Putamen (tissue), 1 donor: ENCODE results near the gene RAB2B.
"Not testable (repeated sequence)": the region's sequence is repeated elsewhere in the genome, so short reads cannot be mapped to it uniquely, and the experiment has no call there.

ENCODE experiments used
- DNase-seq: peaks from one replicate; pipeline ENCODE4 v3.0.0-alpha.2; 2016; ENCODE audit warnings: low spot score

Gene RAB2B

DNA sequence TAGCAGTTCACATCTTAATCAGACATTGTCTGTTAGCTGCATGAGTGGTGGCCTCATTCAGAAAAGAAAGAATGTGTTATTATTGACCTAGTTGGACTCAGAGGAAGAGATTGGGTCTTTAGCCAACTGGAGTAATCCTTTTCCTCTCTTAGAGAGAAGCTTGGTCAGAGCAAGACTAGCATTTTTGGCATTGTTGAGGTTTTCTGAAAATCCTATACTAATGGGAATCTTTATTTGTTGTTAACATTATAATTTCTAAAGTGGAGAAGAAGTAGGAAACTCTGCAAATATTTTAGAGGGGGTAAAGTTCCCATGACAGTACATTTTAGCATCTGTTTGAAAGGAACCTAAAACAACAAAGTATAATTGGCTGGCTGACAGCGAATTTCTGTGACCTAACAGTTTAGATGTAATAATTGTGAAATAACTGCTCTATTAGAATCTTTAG lies 9.9 kb upstream of the RAB2B start:
- no peak for DNase-seq

DNA sequence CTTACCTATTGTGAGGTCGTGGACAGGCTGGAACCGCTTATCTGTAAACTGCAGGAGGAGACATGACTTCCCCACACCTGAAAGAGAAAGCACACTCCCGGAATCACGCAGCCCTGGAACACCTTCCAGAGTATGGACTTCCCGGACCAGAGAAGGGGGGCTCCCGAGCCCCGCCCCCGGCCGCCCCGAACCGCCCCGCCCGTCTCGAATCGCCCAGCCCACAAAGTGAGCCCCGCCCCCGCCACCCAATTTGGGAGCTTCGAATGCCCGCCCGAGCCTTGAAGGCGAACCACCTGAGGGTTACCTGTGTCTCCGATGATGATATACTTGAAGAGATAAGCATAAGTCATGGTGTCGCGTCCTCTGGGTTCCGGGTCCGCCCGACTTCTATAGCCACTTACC lies 235 bp downstream of the RAB2B start:
- no peak for DNase-seq

DNA sequence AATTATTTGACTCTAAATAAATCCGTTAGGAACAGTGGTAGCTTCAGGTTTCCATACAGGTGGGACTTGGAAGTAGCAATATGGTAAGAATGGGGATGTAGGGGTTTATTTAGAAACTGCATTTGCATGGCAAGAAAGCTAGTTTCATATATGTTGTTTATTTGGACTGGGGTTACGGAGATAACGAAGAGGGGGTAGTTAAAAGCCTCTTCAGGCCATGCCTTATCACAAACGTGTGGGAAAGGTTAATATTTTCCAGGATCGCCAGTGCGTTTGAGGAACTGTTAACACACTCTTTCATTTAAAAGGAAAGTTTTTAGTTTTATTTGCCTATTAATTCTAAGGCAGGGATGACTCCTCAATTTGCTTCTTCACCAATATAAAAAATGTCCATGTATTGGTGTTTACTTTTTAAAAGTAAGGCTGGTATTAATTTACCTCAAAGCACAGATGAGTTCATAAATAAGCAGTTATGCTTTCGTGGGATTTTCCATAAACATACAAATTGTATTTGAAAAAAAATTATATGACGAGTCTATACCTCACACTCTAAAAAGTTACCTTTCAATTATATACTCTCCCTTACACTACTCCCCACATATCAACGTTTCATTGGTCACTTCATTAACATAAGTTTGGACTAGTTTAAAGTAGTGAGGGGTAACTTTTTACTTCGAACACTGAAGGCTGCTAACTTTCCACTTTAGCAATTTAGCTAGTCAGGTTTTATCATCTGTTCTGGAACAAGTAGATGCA lies 814 bp downstream of the RAB2B start:
- no peak for DNase-seq

DNA sequence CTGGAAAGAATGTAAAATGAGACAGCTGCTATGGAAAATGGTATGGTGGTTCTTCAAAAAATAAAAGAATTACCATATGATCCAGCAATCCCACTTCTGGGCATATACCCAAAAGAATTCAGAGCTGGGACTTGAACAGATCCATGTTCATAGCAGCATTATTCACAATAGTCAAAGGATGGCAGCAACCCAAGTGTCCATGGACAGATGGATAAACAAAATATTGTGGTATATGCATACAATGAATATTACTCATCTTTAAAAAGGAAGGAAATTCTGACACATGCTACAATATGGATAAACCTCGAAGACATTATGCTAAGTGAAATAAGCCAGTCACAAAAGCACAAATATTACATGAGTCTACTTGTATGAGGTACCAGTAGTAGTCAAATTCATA lies 9.1 kb downstream of the RAB2B start:
- DNase-seq, result peak; percentile 13

DNA sequence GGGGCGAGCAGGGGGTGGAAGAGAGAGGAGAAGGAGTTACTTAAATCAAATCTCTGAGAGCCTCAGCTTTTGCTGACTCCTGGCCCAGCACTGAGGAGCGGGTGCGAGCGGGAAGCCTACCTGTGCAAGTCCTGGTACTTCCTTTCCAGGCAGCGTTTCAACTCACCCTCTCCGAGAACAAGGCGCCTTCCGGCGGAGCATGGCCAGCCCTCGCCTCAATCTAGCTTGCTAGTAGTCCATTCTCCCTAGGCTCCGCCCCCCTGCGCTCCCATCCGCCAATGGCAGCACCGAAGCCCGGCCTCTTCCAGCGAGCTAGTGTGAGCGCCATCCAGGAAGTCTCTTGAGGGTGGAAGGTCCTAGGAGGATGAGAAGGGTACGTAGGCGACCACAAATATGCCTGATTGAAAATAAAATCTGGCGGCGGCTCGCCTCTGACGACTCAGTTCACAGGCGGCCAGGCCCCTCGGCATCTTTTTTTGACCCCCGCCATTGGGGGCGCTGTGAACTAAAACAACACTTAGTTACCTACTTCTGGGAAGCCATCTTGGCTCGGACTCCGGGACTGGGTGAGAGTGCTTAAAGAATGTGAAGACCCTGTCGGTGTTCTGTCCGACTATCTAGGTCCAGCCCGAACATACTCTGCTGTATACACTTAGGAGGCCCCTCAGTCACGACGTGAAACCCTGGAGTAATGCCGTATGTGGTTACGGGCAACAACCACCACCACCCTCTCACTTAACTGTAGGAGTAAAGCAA lies 20.7 kb downstream of the RAB2B start, which contains the start of gene CHD8:
Gene CHD8, minus strand, starts transcription at position 212 of the 756 bp plus-strand sequence. CDS start 24,480 bp downstream, outside the sequence.
- peak; percentile 100 for DNase-seq

DNA sequence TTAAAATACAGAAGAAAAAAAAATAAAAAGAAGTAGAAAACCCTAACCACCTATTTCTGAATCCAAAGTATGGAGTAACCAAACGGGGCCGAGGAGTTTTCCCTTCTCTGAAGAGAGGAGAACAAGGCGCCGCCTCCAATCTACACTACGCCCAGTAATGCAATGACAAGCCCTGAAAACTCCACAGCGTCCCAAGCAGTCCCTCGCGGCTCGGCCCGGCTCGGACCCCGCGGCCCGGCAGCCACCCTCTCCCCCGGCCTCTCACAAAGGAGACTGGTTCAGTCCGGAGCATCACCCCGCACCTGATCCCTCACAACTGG lies 21.2 kb downstream of the RAB2B start:
- DNase-seq, result no peak

DNA sequence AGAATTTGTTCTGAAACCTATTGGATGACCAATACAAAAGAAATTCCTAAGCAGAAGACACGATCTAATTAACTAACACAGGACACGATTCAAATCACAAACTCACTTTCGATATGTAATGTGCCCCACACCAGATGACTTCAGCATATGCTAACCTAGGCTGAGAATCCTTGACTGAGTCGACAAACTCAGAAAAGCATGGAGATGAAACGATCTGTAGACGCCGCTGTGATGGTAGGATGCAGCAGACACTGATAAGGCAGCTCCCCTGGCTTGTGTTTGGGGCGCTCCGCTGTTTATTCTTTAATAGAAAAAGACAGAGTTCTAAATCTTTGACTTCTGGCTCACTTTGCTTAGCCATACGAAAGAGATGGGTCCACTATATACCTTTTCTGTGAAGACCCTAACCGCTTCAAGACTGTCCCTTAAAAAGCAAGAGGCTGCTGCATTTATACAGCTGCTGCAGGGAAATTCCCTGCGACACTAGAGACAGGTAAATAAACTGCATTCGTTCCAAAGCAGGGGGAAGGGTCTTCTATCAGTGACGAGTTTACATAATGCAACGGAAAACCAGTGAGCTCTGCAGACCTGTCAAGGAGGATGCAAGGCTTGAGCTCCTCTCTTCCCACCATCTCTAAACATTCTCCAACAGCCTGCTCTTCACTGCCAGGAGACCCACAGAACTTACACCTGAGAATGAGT lies 21.8 kb downstream of the RAB2B start:
- no peak for DNase-seq

DNA sequence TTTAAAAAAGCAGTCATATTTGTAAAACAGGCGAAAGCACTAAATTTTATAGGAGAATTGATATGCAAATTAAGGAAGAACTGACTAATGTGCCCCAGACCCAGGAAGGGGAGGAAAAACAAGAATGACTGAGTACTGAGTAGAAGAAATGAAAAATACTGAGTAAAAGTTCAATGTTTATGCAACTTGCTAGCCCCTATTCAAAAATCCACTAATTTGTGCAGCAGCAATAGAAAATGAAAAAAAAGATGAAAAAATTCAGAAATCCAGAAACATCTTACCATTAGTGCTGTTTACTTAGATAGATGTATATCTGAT lies 26.9 kb downstream of the RAB2B start:
- DNase-seq, result no peak

DNA sequence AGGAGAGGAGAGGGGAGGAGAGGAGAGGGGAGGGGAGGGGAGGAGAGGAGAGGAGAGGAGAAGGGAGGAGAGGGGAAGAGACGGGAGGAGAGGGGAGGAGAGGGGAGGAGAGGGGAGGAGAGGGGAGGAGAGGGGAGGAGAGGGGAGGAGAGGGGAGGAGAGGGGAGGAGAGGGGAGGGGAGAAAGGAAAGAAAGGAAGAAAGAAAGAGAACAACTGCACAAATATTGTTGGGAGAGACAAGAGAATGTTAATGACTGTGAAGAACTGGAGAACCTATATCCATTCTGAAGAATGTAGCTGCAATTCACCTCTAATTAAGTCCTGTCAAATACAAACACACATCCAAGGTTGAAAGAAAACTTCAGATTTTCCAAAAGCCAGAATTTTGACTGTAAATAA lies 34.1 kb downstream of the RAB2B start:
- not testable (repeated sequence) for DNase-seq

DNA sequence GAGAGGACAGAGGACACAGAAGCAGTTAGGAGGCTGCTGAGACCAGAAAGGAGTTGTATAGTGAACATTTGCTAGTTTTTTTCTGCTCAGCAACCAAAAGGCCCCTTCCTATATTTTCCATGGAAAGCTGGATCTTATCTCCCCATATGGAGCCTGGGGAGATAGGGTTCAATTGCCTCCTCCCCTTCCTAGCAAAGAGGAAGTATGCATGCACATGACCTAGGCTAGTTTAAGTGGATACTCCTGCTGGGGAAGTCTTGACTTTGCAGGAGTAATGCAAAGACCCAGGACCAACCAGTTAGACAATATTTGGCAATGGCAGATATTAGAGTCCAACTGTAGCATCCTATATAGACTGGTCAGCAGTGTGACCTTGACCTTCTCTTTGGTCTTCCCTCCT lies 35.9 kb downstream of the RAB2B start:
- DNase-seq, result no peak

DNA sequence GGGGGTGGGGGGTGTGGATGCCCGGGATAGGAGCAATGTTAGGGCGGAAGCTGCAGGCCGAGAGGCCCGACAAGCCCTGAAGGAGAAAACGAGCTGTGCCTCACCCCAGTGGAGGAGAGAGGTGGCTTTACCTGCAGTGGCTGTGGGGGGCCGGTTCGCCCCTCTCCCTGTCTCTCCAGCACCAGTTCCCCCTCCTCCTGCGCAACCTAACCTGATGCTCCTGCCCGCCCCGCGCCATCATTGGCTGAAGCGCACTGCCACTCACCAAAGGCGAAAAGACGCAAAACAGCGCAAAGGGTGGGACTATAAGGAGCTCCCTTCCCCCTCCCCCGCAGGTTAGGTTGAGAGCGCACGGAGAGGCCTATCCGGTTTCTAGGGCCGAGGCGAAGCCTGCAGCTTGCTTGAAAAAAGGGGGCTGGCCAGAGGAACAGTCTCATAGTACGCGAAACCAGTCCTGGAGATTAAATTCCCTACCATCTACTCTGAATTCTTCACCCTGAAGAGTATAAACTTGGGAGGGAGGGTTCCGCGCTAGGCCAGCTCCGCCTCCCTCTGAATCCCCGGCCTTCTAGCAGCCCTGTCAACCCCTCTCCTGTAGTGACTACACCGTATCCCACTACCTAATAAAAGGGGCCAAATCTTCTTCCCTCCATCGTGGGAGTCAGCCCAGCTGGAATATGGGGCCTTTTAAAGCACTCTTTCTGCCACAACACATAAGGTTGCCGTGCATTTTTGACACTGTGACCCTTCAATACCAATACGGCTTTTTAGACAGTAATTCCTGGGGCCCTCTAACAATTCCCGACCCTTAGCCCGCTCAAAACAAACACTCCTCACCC lies 39.5 kb downstream of the RAB2B start:
- DNase-seq, result peak; percentile 99

DNA sequence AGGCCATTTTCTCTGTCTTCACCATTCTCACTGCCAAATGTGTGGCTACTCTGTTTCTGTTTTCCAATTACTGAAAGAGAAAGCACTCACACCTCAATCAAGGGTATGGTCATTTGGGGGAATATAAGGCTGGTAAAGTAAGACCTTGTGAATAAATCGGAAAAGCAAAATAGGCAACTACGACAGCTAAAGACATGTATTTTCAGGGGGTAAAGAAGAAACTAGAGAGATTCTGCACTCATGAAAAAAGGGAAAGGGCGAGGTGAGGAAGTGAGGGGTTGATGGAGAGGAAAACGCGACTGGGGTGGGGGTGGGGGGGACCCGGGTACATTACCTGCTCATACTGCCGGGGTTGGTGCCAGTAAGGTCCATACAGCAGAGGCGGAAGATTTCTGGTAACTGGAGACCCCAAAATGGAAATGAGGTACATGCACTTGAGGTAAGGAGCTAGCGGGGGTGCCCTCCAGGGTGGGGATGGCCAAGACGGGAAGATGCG lies 40.1 kb downstream of the RAB2B start:
- DNase-seq, result no peak

DNA sequence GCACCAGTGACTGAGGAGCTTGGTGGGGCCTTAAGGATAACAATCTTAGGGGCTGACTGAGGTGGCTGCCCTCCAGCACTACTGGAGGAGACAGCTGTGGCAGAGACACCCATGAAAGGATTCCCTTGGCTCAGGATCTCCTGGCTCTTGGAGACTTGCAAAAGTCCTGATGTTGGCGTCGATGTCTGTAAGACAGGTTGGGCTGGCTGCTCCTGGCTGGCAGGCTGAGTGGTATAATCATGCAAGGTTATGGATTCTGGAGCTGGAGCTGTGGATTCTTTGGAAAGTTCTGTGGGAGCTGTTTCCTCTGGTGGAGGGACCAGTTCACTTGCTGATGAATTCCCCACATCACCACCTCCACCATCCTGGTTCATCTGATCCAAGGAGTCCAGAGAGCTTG lies 45.6 kb downstream of the RAB2B start:
- no peak for DNase-seq

DNA sequence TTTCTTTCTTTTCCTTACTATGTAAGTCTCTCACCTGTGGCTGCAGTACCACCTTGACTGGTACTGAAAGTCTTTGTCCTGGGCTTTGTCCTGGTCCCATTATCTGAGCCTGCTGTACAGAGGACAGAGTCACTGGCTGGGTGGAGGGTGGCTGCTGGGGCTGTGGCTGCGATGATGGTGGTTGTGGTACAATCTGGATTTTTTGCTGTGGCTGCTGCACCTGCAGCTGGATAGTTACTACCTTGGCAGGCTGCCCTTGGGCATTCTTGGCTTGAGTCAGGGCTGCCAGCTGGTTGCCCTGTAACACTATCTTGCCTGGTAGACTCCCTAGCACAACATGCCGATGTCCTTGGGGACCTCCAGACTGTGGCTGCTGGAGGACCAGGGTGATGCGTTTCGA lies 47.8 kb downstream of the RAB2B start:
- DNase-seq, result no peak

DNA sequence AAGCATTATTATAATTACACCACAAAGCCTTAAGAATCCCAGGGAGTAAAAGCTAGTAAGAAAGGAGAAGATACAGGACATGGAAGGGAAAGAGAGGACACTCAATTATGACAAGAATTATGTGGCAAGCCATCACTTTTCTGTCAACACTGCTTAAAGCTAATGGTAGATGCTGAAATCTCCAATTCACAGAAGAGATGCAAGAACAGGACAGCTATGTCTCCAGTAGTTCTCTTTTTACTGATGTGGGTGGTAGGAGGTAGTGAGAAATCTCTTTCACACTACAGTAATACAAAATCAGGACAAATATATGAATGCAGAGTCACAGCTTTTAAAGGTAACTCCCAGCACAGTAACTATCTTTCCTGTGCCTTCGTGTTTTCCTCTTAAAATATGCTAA lies 50.1 kb downstream of the RAB2B start:
- no peak for DNase-seq

DNA sequence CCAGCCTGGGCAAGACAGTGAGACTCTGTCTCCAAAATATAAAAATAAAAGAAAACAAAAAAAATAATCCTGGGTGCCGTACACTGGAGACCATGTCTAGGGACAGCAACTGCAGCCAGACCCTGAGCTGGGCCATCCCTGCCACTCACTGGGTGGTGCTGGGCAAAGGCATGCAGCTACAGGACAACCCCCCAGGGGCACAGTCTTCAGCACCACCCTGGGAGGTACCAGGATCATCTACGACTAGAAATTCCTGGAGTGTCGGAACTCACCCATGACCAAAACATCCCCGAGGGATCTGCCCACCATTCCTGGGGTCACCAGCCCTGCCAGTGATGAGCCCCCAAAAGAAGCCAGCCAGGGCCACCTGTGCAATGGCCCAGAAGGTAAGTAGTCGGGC lies 57.2 kb downstream of the RAB2B start:
- no peak for DNase-seq

DNA sequence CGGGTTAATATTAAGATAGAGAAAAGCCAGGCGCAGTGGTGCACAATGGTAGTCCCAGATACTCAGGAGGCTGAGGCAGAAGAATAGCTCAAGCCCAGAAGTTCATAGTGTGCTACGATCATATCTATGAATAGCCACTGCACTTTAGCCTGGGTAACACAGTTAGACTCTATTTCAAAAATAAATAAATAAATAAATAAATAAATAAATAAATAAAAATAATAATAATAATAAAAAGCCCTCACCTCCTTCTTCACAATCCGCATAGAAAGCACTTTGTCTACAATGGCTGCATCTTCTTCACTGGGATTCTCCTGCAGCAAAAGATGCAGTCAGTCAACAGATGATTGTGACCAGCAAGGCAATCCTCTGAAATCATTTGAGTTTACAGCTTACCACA lies 61.4 kb downstream of the RAB2B start:
- no peak for DNase-seq

DNA sequence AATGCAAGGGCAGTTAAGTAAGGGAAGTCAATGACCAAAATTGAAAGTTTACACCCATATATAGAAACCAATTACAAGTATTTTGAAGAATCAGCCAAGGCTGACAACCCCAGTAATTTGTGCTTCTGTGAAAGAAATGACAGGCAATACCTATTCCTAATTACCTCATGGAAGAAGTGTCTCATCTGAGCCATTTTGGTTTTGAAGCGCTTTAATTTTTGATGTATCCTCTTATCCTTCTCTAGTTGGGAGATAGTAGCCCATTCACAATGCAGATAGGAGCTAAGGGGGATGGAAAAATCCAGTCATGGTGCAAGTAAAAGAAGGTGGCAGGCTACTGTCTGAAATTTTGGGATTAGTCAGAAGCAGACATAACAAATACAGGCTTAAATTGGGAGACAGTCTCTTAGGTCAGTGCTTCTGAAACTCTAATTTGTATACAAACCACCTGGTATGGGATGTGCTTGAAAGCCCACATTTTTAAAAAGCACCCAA lies 62.6 kb downstream of the RAB2B start:
- no peak for DNase-seq
